NCI-H524 (cell line): ENCODE data around the gene MOV10L1.

ENCODE experiments used
- DNase-seq, 2 experiments: peaks; one replicate each; lab custom pipeline; 2025; lab: John Stamatoyannopoulos, UW

Gene MOV10L1

DNA sequence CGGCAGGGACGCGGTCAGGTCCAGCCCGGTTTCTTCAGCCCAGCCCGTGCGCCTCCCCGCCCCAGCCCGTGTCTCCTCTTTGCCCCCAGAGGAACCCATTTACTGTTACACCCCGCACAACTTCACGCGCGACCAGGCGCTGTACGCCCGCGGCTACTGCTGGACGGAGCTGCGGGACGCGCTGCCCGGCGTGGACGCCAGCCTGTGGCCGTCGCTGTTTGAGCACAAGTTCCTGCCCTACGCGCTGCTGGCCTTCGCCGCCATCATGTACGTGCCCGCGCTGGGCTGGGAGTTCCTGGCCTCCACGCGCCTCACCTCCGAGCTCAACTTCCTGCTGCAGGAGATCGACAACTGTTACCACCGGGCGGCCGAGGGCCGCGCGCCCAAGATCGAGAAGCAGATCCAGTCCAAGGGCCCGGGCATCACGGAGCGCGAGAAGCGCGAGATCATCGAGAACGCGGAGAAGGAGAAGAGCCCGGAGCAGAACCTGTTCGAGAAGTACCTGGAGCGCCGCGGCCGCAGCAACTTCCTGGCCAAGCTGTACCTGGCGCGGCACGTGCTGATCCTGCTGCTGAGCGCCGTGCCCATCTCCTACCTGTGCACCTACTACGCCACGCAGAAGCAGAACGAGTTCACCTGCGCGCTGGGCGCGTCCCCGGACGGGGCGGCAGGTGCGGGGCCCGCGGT lies 87.2 kb downstream of the MOV10L1 start:
- DNase-seq = no peak

DNA sequence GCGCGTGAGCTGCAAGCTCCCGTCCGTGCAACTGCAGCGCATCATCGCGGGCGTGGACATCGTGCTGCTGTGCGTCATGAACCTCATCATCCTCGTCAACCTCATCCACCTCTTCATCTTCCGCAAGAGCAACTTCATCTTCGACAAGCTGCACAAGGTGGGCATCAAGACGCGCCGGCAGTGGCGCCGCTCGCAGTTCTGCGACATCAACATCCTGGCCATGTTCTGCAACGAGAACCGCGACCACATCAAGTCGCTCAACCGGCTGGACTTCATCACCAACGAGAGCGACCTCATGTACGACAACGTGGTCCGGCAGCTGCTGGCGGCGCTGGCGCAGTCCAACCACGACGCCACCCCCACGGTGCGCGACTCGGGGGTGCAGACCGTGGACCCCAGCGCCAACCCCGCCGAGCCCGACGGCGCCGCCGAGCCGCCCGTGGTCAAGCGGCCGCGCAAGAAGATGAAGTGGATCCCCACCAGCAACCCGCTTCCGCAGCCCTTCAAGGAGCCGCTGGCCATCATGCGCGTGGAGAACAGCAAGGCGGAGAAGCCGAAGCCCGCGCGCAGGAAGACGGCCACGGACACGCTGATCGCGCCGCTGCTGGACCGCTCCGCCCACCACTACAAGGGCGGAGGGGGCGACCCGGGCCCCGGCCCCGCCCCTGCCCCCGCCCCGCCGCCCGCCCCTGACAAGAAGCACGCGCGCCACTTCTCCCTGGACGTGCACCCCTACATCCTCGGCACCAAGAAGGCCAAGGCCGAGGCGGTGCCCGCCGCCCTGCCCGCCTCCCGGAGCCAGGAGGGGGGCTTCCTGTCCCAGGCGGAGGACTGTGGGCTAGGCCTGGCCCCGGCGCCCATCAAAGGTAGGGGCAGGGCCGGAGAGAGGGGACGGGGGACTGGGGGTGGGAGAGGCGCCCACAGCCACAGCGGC lies 88.0 kb downstream of the MOV10L1 start:
- DNase-seq = no peak

DNA sequence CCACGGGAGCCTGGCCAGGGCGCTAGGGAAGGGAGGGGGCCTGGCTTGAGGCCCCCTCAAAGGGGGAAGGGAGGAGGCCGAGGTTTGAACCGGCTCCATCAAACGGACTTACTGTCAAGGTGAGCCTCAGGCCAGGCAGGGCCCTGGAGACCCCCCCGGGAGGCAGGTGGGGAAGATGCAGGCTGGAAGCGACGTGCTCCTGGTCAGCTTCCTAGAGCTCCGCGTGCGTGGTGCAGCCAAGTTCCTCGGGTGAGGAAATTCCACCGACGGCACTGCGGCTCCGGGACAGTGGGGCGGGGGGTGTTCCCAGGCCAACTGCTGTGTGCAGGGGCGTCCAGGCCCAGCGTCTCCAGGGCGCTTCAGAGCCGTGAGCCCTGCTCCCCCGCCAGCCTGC lies 88.7 kb downstream of the MOV10L1 start:
- no peak for DNase-seq

DNA sequence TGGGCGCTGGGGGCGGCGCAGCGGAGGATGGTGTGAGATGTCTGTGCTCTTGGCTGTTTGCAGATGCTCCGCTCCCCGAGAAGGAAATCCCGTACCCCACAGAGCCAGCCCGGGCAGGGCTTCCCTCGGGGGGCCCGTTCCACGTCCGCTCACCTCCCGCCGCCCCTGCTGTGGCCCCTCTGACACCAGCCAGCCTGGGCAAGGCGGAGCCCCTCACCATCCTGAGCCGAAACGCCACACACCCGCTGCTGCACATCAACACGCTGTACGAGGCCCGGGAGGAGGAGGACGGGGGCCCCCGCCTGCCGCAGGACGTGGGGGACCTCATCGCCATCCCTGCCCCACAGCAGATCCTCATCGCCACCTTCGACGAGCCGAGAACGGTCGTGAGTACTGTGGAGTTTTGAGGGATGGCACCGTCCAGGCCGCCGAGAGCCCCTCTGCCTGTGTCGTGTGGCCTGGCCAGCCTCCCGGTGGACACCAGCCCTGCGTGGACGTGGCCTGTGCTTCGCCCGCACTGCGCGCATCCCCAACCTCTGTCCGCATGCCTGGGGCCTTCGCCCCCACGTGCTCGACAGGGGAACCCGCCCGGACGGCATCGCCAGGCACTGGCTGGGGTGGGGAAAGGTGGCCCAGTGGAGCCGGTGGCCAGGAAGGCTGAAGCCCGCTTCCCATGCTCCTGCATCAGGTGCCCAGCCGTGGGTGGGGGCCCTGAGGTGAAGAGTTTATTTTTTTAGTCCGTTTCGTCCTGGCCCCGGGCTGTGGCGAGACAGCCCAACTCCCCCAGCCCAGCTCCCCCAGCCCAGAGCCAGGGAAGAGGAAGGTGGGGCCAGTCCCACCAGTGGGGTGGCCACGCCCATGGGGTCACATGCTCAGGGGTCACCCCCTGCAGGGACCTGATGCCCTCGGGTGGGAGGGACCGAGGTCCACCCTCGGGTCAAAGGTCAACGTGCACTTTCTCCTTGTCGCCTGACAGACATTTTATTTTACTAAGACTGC lies 89.4 kb downstream of the MOV10L1 start:
- DNase-seq = no peak

DNA sequence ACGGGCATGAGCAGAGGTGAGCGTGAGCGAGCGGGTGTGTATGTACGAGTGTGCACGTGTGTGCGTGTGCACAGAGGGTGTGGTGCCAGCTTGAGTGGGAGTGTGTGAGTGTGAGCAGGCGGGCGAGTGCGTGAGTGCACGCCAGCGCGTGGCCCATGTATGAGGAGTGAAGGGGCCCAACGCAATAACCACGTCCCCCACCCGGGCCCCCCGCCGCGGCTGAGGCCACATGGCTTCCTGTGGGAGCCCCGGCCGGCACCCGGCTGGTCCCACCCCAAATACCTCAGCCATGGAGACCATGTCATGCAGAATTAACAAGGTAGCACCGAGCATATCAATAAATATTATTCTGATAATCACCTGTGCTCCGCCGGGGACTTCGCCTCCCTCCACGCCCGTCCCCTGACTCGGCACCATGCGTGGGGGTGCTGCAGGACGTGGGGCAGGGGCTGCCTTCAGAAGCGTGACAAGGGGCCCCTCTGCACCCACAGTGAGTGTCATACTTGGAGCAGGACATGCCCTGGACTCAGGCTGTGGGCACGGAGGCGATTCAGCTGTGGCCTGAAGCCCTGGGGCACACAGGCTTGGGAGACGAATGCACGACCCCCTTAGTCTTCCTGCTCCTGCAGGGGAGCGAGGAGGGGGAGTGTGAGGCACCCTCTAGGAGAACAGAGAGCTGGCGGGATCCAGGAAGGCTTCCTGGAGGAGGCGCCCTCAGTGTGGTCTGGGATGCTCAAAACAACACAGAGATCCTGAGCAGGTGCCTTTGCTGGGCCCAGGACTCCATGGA lies 90.3 kb downstream of the MOV10L1 start:
- DNase-seq = no peak

DNA sequence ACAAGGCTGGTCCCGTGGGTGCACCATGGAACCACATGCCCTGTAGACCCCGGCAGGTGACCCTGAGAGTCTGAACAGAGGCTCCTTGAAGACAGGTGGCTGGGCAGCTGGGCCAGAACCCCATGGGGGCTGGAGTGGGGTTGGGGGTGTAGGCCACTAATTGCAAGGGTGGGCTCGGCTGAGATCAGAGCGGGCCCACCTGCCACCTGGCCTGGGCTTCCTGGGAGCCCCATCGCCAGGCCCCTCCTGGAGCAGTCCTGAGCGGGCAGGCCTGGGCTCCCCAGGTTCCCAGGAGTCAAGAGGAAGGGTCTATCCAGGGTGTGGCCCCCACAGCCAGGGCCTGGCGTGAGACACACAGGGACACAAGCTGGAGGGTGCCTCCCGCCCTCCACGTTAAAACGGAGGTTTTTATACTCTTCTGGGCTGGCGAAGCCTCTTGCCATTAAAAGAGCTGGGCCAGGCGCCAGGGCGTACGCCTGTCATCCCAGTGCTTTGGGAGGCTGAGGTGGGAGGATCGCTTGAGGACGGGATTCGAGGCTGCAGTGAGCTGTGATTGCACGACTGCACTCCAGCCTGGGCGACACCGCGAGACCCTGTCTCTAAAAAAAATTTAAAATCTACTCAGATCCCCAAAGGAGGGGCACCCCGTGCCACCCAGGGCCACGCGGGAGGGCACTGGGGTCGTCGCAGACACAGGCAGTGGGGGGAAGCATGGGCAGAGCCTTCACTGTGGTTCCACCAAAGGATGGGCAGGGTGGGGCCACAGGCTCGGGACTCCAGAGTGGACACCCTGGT lies 91.1 kb downstream of the MOV10L1 start:
- no peak for DNase-seq

DNA sequence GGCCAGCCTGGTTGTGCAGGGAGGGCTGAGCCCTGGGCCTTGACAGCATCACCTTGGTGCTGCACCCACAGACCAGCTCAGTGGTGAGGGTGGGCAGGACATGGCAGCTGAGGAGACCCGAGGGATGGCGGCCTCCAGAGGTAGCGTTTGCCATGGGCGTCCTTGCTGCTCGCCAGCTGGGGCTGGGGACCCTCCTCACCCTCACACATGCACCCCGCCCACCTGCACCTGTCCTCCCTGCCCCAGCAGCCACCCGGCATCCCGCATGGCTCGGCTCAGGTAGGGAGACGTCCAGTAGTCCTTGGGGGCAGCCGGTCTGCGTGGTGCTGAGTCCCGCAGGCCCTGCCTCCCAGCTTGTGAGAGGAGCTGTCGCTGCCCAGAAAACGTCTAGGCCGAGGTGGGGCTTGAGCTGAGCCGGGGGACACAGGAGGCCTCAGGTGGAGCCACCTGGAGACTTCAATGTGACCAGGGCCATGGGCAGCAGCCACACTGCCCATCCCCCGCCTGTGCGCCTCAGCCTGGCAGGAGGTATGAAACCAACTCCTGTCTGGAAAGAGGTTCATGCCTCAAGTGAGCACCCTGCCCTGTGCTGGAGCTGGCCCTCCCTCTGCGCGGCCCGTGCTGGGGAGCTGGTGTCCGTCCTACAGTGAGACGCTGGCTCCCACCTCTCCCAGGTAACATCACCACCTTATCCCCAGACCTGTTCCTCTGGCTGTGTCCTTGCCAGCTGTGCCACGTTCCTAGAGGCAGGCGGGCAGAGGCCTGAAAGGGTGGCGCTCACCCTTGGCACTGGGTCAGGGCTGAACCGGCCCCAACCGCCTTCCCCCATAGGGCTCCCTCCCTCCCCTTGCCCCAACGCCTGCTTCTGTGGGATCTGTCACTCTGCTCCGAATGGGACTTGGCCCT lies 92.6 kb downstream of the MOV10L1 start:
- DNase-seq = no peak

DNA sequence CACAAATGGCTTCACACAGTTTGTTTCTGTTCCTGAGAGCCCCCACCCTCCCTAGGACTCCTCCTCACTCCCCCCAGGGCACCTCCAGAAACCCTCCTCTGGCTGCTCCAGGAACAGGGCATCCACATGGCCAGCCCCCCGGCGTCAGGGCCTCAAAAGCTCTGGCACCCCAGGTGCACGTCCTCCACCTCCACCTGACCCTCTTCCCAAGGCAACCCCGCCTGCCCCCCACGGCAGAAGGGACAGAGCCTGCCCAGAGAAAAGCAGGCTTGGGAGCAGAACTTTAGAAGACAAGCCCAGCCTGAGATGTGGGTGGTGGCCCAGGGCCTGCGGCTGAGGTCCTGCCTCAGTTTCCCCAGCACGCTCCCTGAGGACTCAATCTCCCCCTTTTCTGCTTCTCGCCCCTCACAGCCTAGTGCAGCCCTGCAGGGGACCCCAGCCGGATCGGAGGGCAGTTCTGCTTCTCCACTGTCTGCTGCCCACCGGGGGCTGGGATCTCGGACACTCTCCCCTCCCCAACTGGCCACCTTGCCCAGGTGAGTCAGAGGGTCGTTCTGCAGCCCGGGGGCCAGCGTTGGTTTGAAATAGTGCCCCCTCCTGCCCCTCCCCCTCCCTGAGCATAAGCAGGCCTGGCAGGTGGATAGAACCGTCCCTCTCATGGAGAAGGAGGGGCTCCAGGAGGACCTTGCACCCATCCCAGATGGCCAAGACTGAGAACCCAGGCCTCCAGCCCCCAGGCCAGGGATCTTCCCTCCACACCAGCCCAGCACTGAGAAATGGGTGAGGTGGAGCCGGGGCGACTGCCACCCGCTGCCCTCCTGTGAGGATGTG lies 93.5 kb downstream of the MOV10L1 start:
- no peak for DNase-seq

DNA sequence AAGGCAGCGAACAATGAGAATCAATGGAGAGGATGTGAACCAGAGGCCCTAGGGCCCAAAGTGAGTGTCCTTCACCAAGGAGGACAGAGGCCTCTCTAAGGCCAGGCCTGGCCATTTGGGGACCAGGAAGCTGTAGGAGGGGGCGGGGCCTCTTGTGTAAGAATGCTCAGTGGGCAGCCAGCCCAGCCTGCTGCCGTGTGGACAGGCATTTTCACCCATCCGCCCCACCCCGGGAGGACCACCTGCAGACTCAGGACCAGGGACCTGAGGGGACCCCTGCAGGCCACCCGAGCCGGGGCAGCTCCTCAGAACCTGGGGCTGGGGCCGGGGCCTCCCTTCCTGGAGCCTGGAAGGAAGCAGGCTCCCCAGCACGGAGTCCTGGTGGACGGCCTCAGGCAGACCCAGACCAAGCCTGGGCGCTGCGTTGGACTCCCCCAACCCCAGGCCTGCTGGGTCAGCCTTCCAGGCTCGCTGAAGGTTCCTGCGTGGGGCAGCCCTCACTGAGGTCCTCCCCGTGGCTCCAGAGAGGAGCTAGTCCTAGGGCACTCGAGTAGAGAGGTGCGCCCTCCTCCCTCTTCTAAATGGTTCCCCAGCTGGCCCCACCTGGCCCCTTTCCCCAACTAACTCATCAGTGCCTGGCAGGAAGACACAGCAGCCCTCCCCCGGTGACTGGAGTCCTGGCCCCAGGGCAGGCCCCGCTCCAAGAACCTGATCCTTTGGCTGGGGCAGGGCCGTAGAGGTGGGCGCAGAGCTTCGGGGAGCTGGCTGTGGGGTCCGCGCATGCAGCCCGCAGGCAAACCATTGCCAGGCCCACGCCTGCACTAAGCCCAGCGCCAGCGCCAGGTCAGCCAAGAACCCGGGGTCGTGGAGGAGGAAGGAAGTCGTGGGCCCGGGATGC lies 94.4 kb downstream of the MOV10L1 start:
- DNase-seq = no peak

DNA sequence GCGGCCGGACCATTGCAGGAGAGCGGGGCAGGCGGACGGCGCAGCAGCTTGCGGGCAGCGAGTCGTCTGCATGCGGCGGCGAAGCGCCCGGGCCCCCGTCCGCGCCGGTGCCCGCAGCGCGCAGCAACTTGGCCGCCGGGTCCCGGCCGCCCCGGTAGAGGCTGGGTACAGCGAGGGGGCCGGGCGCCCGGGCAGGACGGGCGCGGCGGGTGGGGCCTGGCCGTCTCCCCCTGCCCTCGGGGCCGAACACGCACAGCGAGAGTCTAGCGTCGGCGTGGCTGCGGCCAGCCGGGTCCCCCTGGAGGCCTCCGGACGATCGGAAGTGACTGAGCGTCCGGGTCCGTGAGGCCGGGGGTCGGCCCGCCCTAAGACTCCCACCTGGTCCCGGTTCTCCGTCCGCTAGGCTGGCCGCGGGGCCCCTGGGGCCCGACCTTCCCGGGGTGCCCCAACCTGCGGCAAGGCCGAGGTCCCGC lies 95.1 kb downstream of the MOV10L1 start:
- no peak for DNase-seq

DNA sequence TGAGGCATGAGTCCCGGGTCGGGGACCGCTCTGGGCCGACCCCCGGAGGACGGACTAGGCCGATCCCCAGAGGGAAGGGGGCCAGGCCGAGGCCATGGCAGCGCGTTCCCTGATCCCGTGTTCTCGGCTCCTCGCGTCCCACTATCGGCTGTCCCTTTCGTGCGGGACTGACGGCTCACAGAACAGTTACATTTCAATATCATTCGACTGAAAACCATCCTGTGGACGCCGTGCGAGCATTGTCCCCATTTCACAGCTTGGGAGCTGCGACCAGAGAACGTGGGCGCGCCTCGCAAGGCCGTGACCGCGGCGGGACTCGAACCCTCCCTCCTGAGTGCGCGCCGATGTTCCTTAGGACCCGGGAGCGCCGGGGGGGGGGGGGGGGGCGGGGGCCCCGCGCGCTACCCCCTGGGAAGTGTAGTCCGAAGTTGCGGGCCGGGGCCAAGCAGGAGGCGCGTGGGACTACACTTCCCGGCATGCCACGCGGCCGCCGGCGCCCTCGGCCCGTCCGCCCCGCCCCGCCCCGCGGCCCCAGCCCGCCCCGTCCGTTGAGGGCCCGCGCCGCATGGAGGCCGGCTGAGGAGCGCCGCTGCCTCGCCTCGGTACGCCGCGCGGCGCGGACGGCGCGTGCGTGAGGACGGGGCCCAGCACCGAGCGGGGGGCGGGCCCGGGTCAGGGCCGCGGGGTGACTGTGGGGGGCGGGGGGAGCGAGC lies 95.7 kb downstream of the MOV10L1 start, which contains the start of gene TRABD:
Gene TRABD (plus strand): TSS at position 539 of the 713 bp plus-strand sequence. CDS start 7,148 bp downstream, outside the sequence.
- DNase-seq = peak; percentile 74 to 91

DNA sequence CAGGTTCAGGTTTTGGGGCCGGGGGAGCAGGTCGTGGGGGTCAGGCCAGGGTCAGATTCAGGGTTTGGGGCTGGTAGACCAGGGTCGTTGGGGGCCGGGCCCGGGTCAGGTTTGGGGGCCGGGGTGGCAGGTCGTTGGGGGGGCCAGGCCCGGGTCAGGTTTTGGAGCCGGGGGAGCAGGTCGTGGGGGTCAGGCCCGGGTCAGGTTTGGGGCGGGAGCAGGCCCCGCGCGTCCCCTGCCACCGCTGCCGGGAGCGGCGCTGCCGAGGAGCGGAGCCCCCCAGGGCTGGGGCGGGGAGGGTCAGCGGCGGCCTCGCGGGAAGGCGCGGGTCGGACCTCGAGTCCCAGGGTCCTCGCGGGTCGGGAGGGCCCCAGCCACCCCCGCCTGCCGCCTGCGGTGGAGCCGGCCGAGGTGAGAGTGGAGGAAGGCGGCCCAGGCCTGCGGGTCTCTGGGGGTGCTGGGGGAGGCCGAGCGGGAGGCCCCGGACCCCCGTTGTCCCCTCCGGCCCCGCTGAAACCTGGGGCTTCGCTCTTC lies 96.4 kb downstream of the MOV10L1 start:
- no peak for DNase-seq

DNA sequence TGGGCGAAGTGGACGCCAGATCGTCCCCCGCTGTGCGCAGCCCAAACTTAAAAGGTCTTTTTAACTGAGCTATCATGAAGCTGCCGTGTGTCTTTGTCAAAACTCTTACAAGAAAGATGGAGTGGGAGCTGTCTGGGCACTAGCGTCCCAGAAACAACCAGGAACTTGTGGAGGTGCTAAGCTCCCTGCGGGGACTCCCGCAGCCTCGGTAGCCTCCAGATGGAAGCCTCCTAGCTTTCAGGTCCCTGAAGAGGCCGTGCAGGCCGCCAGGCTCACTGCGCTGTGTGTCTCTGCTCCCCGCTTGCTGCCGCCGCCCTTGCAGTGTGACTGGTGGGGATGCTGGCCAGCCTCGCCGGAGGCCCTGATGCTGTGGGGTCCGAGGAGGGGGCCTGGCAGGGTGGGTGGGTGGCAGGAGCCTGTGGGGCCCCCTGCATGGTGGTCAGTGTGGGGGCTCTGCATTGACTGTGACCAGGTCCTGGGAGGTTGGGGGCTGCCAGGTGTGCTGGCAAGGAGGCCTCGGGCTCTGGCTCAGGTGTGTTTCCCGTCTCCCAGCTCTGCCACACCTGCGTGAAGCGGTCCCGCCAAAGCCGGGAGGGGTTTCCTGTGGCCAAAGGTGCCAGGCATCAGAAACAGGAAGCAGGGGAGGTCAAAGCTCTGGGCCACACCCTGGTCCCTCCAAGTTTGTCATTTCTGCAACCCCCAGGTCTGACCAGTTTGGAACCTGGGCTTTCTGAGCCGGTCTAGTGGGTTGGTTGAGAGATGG lies 97.1 kb downstream of the MOV10L1 start:
- peak in 1 of 2 experiments; percentile 53 for DNase-seq

DNA sequence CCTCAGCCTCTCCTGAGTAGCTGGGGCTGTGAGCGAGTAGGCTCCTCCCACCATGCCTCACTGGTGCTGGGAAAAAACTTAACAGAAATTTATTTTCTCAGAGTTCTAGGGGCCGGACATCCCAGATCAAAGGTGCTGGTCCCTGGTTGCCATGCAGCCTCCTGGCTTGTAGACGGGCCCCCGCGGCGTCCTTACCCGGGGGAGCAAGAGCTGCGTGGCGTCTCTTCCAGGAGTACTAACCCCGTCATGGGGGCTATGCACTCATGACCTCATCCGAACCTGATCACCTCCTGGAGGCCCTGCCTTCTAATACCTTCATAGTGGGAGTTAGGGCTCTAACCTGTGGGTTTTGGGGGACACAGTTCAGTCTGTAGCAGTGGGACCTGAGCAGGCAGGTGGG lies 98.5 kb downstream of the MOV10L1 start:
- DNase-seq = no peak

DNA sequence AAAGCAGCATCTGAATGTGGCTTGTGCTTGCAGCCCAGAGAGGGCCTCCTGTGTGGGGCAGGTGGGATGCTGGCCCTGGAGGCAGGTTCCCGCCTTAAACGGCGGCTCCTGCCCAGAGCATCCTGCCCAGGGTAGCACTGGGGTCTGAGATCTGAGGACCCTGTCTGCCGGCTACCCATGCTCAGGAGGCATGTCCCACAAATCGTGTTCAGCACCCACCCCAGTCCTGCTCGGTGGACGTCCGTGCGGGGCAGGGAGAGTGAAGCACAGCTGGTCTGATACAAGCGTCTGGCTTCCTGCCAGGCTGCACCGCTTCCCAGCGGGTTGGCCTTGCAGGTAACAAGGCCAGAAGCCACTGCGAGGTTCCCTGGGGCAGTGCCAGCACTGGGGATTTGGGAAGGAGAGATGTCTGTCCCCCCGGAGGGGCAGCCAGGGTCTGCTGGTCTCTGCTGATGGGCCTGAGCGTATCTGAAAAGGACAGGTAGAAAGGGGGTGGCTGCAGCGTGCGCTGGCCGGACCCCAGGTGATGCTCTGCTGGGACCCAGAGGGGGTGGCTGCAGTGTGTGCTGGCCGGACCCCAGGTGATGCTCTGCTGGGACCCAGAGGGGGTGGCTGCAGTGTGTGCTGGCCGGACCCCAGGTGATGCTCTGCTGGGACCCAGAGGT lies 99.5 kb downstream of the MOV10L1 start:
- peak in 1 of 2 experiments; percentile 61 for DNase-seq
